GM12864 (cell line): Measurements from ENCODE around the gene BICD1.
"Not testable (repeated sequence)": the region's sequence is repeated elsewhere in the genome, so short reads cannot be mapped to it uniquely, and the experiment has no call there.

Experiments used
- DNase-seq: peaks from one replicate; pipeline ENCODE4 v3.0.0-alpha.2; 2011; ENCODE audit warnings: low read depth
- H3K4me3 ChIP-seq: 2 replicates; pipeline ENCODE4 v1.5.1; 2011; ENCODE audit warnings: mild to moderate bottlenecking, low read depth, low read length, control low read depth
- CTCF ChIP-seq: IDR thresholded peaks from 2 replicates; pipeline ENCODE4 v1.5.1; 2011; ENCODE audit warnings: low read depth, mild to moderate bottlenecking, moderate library complexity, low read length, control low read depth, inconsistent platforms; ENCODE audit errors: missing control alignments

Gene BICD1

GRCh38 chr12:32230613-32230993, 124.0 kb downstream of the BICD1 start:
- TF ChIP-seq CTCF = no peak
- no peak overlapping the region for H3K4me3 ChIP-seq
- no peak for DNase-seq

- not testable (repeated sequence) for H3K4me3 ChIP-seq, DNase-seq
Measured at GRCh38 chr12:32231361-32231760, 124.7 kb downstream of the BICD1 start.

- no peak for DNase-seq
- TF ChIP-seq CTCF = no peak
- H3K4me3 ChIP-seq = no peak overlapping the region
Measured at GRCh38 chr12:32233568-32233967, 126.9 kb downstream of the BICD1 start.

- DNase-seq = no peak
- TF ChIP-seq CTCF = no peak
- no peak overlapping the region for H3K4me3 ChIP-seq
Measured at GRCh38 chr12:32235251-32235650, 128.6 kb downstream of the BICD1 start.

GRCh38 chr12:32240162-32240561, 133.5 kb downstream of the BICD1 start:
- H3K4me3 ChIP-seq = no peak overlapping the region
- DNase-seq = no peak
- TF ChIP-seq CTCF = no peak

- TF ChIP-seq CTCF = no peak
- no peak for DNase-seq
Measured at GRCh38 chr12:32240831-32241230, 134.2 kb downstream of the BICD1 start.

GRCh38 chr12:32242641-32243040, 136.0 kb downstream of the BICD1 start:
- DNase-seq = no peak
- no peak overlapping the region for H3K4me3 ChIP-seq
- no peak for TF ChIP-seq CTCF

More at GRCh38 chr12:32240831-32241230, 134.2 kb downstream of the BICD1 start:
- no peak overlapping the region for H3K4me3 ChIP-seq
